LNCAP (cell line): Measurements from ENCODE around the gene ARF3.

Experiments
- TF ChIP-seq, protein P1 (sequence below): fragments of 450-650 bp; IDR thresholded peaks from 2 replicates; pipeline ENCODE4 v1.5.1; 2017; ENCODE audit warnings: mild to moderate bottlenecking

The ARF3 gene

DNA sequence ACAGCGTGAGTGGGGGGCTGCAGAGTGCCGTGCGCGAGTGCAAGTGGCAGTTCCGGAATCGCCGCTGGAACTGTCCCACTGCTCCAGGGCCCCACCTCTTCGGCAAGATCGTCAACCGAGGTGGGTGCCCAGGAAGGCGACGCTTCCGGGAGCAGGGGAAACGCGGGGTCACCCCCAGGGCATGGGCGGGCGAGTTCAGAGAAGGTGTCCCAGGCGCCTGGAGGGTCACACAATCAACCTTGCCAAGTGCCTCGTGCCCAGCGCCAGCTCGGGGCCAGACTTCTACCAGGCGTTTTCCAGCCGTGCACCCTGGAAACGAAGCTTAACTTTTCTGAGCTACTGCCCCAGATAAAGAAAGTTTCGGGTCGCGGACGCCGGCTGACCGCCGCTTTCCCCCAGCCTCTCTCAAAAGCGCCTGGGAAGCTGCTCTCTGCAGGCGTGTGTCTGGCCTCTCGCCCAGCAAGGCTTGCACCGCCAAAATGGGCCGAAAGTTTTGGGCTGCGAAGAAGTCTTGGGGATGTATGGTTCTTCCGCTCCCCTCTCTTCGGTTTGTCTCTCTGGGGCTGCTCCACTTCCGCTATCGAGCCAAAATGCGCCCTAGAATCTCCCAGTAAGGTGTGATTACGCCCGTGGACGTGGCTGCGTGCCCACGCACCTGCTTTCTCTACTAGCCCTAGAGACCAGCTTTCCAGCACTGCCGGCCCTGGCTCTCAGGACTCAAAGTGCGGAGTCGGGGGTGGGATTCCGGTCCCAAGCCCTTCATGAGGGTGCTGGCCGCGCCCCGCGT is 22.5 kb upstream of the ARF3 start:
- TF ChIP-seq, protein P1, sequence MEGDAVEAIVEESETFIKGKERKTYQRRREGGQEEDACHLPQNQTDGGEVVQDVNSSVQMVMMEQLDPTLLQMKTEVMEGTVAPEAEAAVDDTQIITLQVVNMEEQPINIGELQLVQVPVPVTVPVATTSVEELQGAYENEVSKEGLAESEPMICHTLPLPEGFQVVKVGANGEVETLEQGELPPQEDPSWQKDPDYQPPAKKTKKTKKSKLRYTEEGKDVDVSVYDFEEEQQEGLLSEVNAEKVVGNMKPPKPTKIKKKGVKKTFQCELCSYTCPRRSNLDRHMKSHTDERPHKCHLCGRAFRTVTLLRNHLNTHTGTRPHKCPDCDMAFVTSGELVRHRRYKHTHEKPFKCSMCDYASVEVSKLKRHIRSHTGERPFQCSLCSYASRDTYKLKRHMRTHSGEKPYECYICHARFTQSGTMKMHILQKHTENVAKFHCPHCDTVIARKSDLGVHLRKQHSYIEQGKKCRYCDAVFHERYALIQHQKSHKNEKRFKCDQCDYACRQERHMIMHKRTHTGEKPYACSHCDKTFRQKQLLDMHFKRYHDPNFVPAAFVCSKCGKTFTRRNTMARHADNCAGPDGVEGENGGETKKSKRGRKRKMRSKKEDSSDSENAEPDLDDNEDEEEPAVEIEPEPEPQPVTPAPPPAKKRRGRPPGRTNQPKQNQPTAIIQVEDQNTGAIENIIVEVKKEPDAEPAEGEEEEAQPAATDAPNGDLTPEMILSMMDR: no peak

DNA sequence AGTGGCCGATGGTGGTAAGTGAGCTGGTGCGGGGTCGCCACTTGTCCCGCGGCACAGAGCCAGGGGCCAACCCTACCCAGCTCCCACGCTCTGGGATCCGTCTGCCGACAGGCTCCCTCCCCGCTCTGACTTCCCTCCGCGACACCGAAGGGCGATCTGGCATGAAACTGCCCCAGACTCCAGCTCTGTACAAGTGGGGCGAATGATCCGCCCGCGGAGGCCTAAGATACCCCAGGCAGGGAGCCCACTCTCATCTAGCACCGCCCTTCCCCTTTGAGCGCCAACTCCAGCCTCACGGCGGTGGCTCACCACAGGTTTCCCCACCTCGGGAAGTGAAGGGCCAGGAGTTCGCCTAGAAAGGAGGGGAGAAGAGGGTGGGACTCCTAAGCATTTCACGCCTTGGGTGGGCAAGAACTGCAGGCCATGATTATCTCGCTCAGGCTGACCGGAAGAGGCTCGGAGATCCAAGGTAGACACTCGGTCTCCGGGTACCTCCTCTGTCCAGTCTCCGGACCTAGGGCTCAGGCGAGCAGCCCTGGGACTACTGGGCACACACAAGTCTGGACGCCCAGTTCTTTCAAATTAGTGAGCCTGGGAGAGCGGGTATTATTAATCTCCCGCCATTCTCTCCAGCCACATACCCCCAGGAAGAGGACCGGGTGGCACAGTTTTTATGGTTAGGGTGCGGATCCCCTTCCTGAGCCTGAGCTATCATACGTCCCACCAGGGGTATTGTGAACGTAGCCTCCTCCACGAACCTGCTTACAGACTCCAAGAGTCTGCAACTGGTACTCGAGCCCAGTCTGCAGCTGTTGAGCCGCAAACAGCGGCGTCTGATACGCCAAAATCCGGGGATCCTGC is 21.7 kb upstream of the ARF3 start:
- TF ChIP-seq, protein P1: no peak

DNA sequence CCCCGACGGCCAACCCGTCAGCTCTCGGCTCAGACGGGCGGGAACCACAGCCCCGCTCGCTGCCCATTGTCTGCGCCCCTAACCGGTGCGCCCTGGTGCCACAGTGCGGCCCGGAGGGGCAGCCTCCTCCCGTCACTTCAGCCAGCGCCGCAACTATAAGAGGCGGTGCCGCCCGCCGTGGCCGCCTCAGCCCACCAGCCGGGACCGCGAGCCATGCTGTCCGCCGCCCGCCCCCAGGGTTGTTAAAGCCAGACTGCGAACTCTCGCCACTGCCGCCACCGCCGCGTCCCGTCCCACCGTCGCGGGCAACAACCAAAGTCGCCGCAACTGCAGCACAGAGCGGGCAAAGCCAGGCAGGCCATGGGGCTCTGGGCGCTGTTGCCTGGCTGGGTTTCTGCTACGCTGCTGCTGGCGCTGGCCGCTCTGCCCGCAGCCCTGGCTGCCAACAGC is 21.0 kb upstream of the ARF3 start, which contains the start of gene WNT1:
WNT1 (plus strand) TSS at position 32 of the 450 bp plus-strand sequence; CDS start at position 361, 329 bp downstream.
- TF ChIP-seq, protein P1: peak; percentile 49

DNA sequence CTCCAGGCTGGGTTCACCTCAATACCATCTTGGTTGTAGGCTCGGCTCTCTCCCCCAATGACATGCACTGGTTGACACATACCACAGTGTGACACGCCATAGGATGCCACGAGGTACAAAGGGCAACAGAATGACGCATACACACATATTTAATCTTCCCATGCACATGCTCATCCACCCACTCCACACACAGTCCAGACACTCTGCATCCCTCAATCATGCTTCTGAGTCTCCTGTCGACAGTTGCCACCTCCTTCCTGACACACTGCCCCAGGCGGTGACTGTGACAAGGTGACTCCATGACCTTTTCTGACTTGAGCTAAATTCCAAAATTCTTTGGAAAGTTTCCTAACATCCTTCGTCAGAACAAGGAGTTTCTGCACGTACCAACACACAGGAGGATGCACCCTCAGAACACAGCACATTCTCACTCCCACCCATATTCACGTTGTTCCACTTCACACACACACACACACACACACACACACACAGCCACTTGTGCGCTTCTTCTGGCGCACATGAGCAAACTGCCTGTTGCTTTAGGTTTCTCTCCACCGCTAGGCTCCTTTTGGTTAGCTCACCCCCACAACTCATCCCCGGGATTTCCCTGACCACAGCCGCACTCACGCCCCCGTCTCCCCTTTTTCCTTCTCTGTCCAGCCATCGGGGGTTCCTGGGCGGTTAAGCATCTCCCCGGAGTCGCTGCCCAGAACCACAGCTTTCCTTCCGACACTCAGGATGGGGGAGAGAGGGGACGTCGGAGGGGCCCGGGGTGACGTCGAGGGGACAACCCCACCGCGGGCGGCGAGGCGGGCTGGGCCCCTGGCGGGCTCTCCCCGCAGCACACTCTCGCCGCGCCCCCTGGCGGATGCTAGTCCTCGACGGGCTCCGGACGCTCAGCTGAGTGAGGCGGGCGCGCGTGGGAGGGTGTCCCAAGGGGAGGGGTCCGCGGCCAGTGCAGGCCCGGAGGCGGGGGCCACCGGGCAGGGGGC is 20.3 kb upstream of the ARF3 start:
- TF ChIP-seq, protein P1: peak; percentile 90

DNA sequence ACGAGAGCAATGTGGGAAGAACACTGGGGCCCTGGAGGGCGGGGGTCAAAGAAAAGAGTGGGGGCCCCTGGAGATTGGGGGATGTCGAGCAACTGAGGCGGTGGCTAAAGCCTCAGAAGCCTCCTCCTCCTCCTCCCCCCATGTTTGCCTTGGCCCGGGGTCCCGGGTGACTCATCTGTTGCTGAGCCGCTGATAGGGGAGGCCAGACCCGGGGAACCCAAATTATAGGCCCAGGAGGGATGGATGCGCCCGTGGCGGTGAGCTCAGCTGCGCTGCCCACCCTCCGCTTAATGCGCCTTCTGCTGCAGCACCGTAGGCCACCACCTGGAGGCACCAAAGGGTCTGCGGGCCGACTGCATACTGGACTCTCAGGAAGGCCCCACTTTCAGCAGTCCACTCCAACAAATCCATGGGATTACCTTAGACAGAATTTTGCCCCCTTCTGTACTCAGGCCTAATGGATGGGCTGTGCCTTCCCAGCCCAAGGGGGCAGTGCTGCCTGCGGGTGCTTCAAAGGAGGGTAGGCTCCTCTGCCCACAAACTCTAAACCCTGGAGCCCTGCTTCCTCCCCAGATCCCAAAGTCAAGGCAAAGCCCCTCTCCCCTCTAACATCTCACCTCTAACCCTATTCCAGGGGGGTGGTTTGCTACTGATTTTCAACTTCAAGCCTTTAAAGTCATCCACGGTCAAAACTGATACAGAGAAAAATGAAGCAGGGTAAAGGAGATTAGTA is 16.8 kb upstream of the ARF3 start:
- TF ChIP-seq, protein P1: peak; percentile 25; the same call in 1 of the 2 replicates

DNA sequence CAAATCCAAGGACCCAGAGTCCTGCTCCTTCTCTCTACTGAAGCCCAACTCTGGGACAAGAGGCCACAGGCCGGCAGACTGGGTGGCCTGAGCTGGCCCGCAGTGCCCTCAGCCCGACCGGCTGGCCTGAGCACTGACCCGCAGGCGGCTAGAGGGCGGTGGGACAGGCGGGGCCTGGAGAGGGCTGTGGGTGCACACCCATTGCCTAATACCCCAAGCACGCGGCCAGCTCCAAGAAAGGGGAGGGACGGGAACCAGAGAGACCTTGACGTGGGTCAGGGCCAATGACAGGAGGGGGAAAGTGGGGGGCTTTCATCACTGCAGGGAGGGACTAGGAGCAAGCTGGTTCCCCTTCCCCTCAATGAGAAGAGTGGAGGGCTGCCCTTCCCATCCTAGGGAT is 16.2 kb upstream of the ARF3 start:
- TF ChIP-seq, protein P1: no peak
